H9 (cell line): ENCODE measurements around the gene RASA3. TPM values are rescaled to one million over a fixed set of nuclear protein-coding genes. Genes with fewer than 3 reads are reported as not detected.

Experiments used
- DNase-seq: peaks from one replicate; pipeline ENCODE4 v3.0.0-alpha.2; 2017
- H2AFZ ChIP-seq: one replicate; pipeline ENCODE4 v1.6.1; 2013; ENCODE audit warnings: mild to moderate bottlenecking, low read length, control low read depth, moderate library complexity
- H2AK5ac ChIP-seq: 2 replicates; pipeline ENCODE4 v1.6.1; 2013; ENCODE audit warnings: low read length, control low read depth, mixed read lengths; ENCODE audit not compliant: insufficient read length
- H2BK120ac ChIP-seq: one replicate; pipeline ENCODE4 v1.6.1; 2013; ENCODE audit warnings: low read depth, mild to moderate bottlenecking, low read length, control low read depth, inconsistent platforms; ENCODE audit not compliant: poor library complexity, severe bottlenecking
- H2BK12ac ChIP-seq: 2 replicates; pipeline ENCODE4 v1.6.1; 2013; ENCODE audit warnings: low read length, control low read depth, mixed read lengths, low read depth; ENCODE audit not compliant: insufficient read length
- H2BK15ac ChIP-seq: 2 replicates; pipeline ENCODE4 v1.6.1; 2013; ENCODE audit warnings: low read depth, low read length, control low read depth
- H2BK20ac ChIP-seq: one replicate; pipeline ENCODE4 v1.6.1; 2013; ENCODE audit warnings: low read depth, mild to moderate bottlenecking, low read length, control low read depth, inconsistent platforms; ENCODE audit not compliant: poor library complexity, severe bottlenecking
- H2BK5ac ChIP-seq: 2 replicates; pipeline ENCODE4 v1.6.1; 2013; ENCODE audit warnings: low read length, control low read depth, mixed read lengths; ENCODE audit not compliant: insufficient read length
- H3K14ac ChIP-seq: 2 replicates; pipeline ENCODE4 v1.6.1; 2013; ENCODE audit warnings: low read length, control low read depth; ENCODE audit not compliant: insufficient read depth
- H3K18ac ChIP-seq: 2 replicates; pipeline ENCODE4 v1.6.1; 2013; ENCODE audit warnings: low read depth, mild to moderate bottlenecking, mixed read lengths, low read length, control low read depth; ENCODE audit not compliant: insufficient read length
- H3K23ac ChIP-seq: 2 replicates; pipeline ENCODE4 v1.6.1; 2013; ENCODE audit warnings: low read length, control low read depth, mixed read lengths, low read depth; ENCODE audit not compliant: insufficient read length
- H3K23me2 ChIP-seq: 2 replicates; pipeline ENCODE4 v1.6.1; 2013; ENCODE audit warnings: low read depth, mild to moderate bottlenecking, mixed read lengths, low read length, control low read depth; ENCODE audit not compliant: insufficient read length, poor library complexity, severe bottlenecking
- H3K27ac ChIP-seq: 2 replicates; pipeline ENCODE4 v1.5.1; 2013; ENCODE audit warnings: low read length, control low read depth, mixed read lengths, low read depth; ENCODE audit not compliant: insufficient read length
- H3K27me3 ChIP-seq: 2 replicates; pipeline ENCODE4 v1.6.1; 2013; ENCODE audit warnings: low read length, control low read depth, inconsistent platforms; ENCODE audit not compliant: insufficient read depth
- H3K4ac ChIP-seq: 2 replicates; pipeline ENCODE4 v1.6.1; 2013; ENCODE audit warnings: low read depth, mild to moderate bottlenecking, control low read depth, inconsistent platforms, low read length, moderate library complexity
- H3K4me1 ChIP-seq: 2 replicates; pipeline ENCODE4 v1.6.1; 2013; ENCODE audit warnings: low read length, control low read depth, inconsistent platforms; ENCODE audit not compliant: insufficient read depth
- H3K4me2 ChIP-seq: 2 replicates; pipeline ENCODE4 v1.6.1; 2013; ENCODE audit warnings: low read length, control low read depth, mixed read lengths; ENCODE audit not compliant: insufficient read length, insufficient read depth
- H3K56ac ChIP-seq: 2 replicates; pipeline ENCODE4 v1.6.1; 2013; ENCODE audit warnings: low read depth, mild to moderate bottlenecking, mixed read lengths, low read length, control low read depth; ENCODE audit not compliant: insufficient read length
- H3K79me1 ChIP-seq: 2 replicates; pipeline ENCODE4 v1.6.1; 2013; ENCODE audit warnings: low read depth, mild to moderate bottlenecking, moderate library complexity, low read length, control low read depth, inconsistent platforms; ENCODE audit not compliant: insufficient read depth, poor library complexity, severe bottlenecking
- H3K79me2 ChIP-seq: 2 replicates; pipeline ENCODE4 v1.6.1; 2013; ENCODE audit warnings: low read length, control low read depth, inconsistent platforms; ENCODE audit not compliant: insufficient read depth
- H3K9ac ChIP-seq: 2 replicates; pipeline ENCODE4 v1.6.1; 2013; ENCODE audit warnings: low read length, control low read depth, mixed read lengths; ENCODE audit not compliant: insufficient read length; ENCODE audit errors: extremely low read depth
- H3K9me3 ChIP-seq: one replicate; pipeline ENCODE4 v1.6.1; 2013; ENCODE audit warnings: low read depth, low read length, inconsistent platforms; ENCODE audit not compliant: control insufficient read depth
- H3T11ph ChIP-seq: one replicate; pipeline ENCODE4 v1.6.1; 2013; ENCODE audit warnings: mild to moderate bottlenecking, low read length, control low read depth, inconsistent platforms
- H4K20me1 ChIP-seq: one replicate; pipeline ENCODE4 v1.6.1; 2013; ENCODE audit not compliant: control insufficient read depth, insufficient read length, insufficient read depth
- H4K5ac ChIP-seq: 2 replicates; pipeline ENCODE4 v1.6.1; 2013; ENCODE audit warnings: low read depth, mild to moderate bottlenecking, mixed read lengths, low read length, control low read depth; ENCODE audit not compliant: insufficient read length
- H4K8ac ChIP-seq: replicated peaks from 2 replicates; pipeline ENCODE4 v1.6.1; 2013; ENCODE audit warnings: low read length, control low read depth, mixed read lengths, low read depth; ENCODE audit not compliant: insufficient read length
- H4K91ac ChIP-seq: 2 replicates; pipeline ENCODE4 v1.6.1; 2013; ENCODE audit warnings: low read depth, mild to moderate bottlenecking, moderate library complexity, mixed read lengths, low read length, control low read depth; ENCODE audit not compliant: insufficient read length
- H3K27ac Mint-ChIP-seq, 3 experiments: 2 replicates in 2 of 3; 3 replicates in 1 of 3; pipeline ENCODE4 v1.8.0; 2020 to 2021; ENCODE audit warnings: mixed read lengths in 3 of 3, mild to moderate bottlenecking in 1 of 3, moderate library complexity in 1 of 3
- H3K27me3 Mint-ChIP-seq: 2 replicates; pipeline ENCODE4 v1.8.0; 2021; ENCODE audit warnings: low read depth, mild to moderate bottlenecking, moderate library complexity, mixed read lengths
- H3K36me3 Mint-ChIP-seq, 3 experiments: 2 replicates in 2 of 3; 3 replicates in 1 of 3; pipeline ENCODE4 v1.8.0; 2020 to 2021; ENCODE audit warnings: low read depth in 3 of 3, mixed read lengths in 3 of 3; ENCODE audit not compliant: insufficient read depth in 1 of 3
- H3K4me1 Mint-ChIP-seq, 2 experiments: 2 replicates each; pipeline ENCODE4 v1.8.0; 2020; ENCODE audit warnings: mixed read lengths in 2 of 2
- H3K4me3 Mint-ChIP-seq, 2 experiments: 2 replicates in 1 of 2; 3 replicates in 1 of 2; pipeline ENCODE4 v1.8.0; 2020 to 2021; ENCODE audit warnings: mild to moderate bottlenecking in 2 of 2, mixed read lengths in 2 of 2, moderate library complexity in 1 of 2
- H3K9me3 Mint-ChIP-seq, 2 experiments: 2 replicates in 1 of 2; 3 replicates in 1 of 2; pipeline ENCODE4 v1.8.0; 2020; ENCODE audit warnings: mild to moderate bottlenecking in 2 of 2, mixed read lengths in 2 of 2, moderate library complexity in 1 of 2
- WGBS: extraction: QIAGEN DNeasy Blood & Tissue Kit; methylation state at CpG from one replicate; pipeline ENCODE4 v1.1.7; 2013; ENCODE audit warnings: missing lambda C conversion rate, low lambda C conversion rate, mixed read lengths; ENCODE audit not compliant: insufficient read length; ENCODE audit errors: extremely low coverage; 5-methylcytosine and 5-hydroxymethylcytosine counted together
- total RNA-seq: library from RNA; stranded (reverse); gene quantifications from 2 replicates; pipeline ENCODE4 v1.2.1, GENCODE V29; 2021
- TF ChIP-seq, protein P1 (sequence below): fragments of 200-600 bp; sonication (generic); conservative IDR thresholded peaks from 3 replicates; pipeline ENCODE4 v1.8.0; 2021; ENCODE audit warnings: antibody characterized with exemption, mild to moderate bottlenecking

RASA3 gene
- total RNA-seq, 1 experiment from 2014 or later: 12.3 TPM

DNA sequence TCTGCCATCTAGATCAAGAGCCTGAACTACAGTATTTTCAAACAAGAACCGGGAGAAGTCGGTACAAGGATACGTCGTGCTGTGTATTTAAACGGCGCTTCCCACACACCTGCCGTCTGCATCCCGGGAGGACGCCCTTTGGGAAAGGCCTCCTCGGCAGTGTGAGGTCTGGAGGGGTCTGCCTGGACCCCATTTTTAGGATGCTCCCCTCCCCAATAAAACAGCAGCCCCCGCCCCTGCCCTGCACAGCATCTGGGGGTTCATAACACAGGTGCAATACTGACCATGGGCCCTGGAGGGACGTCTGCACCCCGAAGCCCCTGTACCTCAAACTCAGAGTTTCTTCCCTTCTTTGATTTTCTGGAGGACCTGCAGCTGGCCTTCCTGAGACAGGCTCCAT is 154.4 kb downstream of the RASA3 start:
- no CpG with 5 or more reads among the region's 13 CpGs for WGBS
- no peak overlapping the region for H3K18ac ChIP-seq
- H3K14ac ChIP-seq: no peak overlapping the region
- H3K27ac ChIP-seq: no peak overlapping the region
- no peak overlapping the region for H3K9ac ChIP-seq
- Mint-ChIP-seq H3K9me3 (no peaks in the 10 kb centered on the region), H3K4me1 (peaks cover 0 to 13% of the 10 kb centered on the region in 2 experiments; a peak in 2 of 4 replicates), H3K27me3 (no peaks in the 10 kb centered on the region), H3K4me3 (no peak overlapping the region), H3K27ac (no peak overlapping the region), H3K36me3 (peaks cover 12 to 20% (median 13%) of the 10 kb centered on the region in 3 experiments; a peak in 6 of 7 replicates)
- H3K4ac ChIP-seq: no peak overlapping the region
- H2AK5ac ChIP-seq: no peak overlapping the region
- H4K91ac ChIP-seq: no peak overlapping the region
- H4K5ac ChIP-seq: no peak overlapping the region
- DNase-seq: no peak
- no peak overlapping the region for H2BK5ac ChIP-seq
- H3K4me2 ChIP-seq: no peak overlapping the region
- H2BK15ac ChIP-seq: no peak overlapping the region
- H2BK120ac ChIP-seq: no peak overlapping the region
- no peak overlapping the region for H3K56ac ChIP-seq
- H3K4me1 ChIP-seq: no peaks in the 10 kb centered on the region
- H3T11ph ChIP-seq: no peak overlapping the region
- H2BK20ac ChIP-seq: no peak overlapping the region
- no peaks in the 10 kb centered on the region for H3K79me2 ChIP-seq
- TF ChIP-seq, protein P1, sequence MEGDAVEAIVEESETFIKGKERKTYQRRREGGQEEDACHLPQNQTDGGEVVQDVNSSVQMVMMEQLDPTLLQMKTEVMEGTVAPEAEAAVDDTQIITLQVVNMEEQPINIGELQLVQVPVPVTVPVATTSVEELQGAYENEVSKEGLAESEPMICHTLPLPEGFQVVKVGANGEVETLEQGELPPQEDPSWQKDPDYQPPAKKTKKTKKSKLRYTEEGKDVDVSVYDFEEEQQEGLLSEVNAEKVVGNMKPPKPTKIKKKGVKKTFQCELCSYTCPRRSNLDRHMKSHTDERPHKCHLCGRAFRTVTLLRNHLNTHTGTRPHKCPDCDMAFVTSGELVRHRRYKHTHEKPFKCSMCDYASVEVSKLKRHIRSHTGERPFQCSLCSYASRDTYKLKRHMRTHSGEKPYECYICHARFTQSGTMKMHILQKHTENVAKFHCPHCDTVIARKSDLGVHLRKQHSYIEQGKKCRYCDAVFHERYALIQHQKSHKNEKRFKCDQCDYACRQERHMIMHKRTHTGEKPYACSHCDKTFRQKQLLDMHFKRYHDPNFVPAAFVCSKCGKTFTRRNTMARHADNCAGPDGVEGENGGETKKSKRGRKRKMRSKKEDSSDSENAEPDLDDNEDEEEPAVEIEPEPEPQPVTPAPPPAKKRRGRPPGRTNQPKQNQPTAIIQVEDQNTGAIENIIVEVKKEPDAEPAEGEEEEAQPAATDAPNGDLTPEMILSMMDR: no peak
- no peaks in the 10 kb centered on the region for H3K79me1 ChIP-seq
- H2AFZ ChIP-seq: no peak overlapping the region
- no peak overlapping the region for H4K8ac ChIP-seq
- no peak overlapping the region for H2BK12ac ChIP-seq
- no peaks in the 10 kb centered on the region for H3K9me3 ChIP-seq
- peaks cover 11% of the 10 kb centered on the region for H4K20me1 ChIP-seq
- no peaks in the 10 kb centered on the region for H3K23me2 ChIP-seq
- H3K23ac ChIP-seq: no peak overlapping the region
- H3K27me3 ChIP-seq: no peaks in the 10 kb centered on the region
